ENCODE measurements around the gene GPR158.

GPR158 gene

GRCh38 chr10:25578061-25578460 is 403.3 kb downstream of the GPR158 start:
- DNase-seq (ENCODE audit: low spot score): no peak

GRCh38 chr10:25582961-25583360 is 408.2 kb downstream of the GPR158 start:
- no peak for DNase-seq (ENCODE audit: low spot score)

DNA sequence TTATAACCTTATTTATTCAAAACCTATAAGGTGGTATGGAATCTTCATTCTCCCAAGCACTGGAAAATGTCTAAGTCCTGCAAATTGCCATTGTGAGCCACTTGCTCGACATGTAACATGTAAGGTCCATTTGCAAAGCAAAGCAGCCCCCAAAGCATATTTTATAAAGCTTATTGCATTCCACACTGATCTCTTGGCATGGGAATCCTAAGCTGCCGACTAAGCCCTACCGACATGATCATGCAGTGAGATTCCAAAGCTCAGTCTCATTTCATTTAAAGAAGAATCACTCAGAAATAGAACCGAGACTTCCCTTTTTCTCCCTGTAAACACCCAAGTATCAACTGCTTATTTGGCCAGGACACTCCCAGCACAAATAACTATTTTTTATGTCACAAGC is 425.9 kb downstream of the GPR158 start:
- no peak for DNase-seq (ENCODE audit: low spot score)

DNA sequence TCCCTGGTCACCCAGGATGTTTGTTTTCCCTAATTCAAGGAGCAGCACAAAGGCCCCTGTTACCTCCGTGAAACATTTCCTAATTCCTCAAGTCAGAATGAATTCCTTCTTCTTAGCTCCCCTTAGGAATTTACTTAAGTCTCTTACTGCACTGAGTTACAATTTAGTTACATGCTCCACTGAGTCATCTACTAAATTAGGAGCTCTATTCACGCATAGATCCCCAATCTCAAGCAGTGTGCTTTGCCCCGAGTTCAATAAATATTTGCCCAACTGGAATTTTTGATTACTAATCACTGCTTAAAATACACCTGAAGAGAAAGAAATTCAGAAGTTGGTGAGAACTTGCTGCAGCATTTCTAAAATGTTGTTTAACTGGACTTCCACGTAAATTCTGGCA is 429.8 kb downstream of the GPR158 start:
- DNase-seq (ENCODE audit: low spot score): no peak

DNA sequence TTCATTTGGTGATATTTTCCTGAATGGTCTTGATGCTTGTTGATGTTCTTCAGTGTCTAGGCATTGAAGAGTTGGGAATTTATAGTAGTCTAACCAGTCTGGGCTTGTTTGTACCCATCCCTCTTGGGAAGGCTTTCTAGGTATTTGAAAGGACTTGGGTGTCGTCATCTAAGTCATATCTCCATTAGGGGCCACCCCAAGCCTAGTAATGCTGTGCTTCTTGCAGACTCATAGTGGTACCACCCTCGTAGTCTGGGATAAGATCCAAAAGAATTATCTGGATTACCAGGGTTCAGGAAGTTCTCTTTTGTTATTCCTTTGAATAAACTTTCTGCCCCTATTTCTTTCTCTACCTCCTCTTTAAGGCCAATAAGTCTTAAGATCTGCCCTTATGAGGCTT is 439.9 kb downstream of the GPR158 start:
- DNase-seq (ENCODE audit: low spot score): no peak

- no peak for DNase-seq (ENCODE audit: low spot score)
Measured at GRCh38 chr10:25615926-25616325, 441.1 kb downstream of the GPR158 start.

DNA sequence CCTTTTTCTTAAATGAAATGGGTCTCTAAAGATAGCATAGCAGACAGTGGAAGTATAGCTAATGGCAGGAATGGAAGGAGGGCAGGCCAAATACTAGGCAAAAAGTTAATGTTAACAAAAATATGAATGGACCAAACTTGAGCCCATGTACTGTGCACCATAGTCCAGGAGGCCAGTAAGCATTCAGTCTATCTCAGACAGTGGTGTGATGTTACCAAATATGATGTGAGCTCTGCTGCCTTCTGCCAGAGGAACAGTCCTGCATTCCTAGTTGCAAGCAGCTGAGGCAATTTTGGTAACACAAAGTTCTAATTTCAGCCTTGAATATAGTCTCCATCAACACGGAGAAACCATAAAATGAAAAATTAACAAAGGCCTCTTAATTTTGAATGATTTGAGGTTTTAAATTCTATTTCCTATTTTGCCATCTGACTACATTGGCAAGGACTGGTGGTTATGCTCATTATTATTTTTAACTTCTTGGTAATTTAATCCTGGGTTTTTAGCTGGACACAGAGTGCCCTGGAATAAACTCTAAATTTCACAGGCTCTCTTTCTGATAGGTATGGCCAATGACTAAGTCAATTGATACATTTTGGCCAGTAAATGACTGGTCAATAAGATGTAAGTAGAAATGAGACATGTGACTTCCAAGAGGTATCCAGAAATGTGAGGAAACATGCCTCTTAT is 442.2 kb downstream of the GPR158 start:
- no peak for DNase-seq (ENCODE audit: low spot score)

- no peak for DNase-seq (ENCODE audit: low spot score)
Measured at GRCh38 chr10:25627606-25628005, 452.8 kb downstream of the GPR158 start.

- DNase-seq (ENCODE audit: low spot score): no peak
Measured at GRCh38 chr10:25629333-25629732, 454.5 kb downstream of the GPR158 start.

DNA sequence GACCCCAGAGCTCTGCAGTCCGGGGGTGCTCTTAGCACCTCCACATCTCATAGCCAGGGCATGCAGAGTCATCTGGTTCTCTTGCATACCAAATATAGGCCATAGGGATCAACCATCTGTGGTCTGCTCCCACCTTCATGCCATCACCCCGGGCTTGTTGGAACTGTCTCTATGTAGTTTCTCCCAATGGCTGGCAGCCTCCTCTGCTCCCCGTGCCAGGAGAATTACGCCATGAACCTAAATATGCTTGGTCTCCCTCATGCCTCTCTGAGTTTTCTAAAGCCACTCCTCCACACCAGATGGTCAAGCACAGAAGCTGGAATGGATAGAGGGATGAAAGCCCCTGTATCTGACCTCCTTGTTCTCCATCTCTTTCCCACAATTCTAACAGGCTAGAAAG is 456.7 kb downstream of the GPR158 start:
- DNase-seq (ENCODE audit: low spot score): no peak

GRCh38 chr10:25632802-25633201 is 458.0 kb downstream of the GPR158 start:
- no peak for DNase-seq (ENCODE audit: low spot score)

DNA sequence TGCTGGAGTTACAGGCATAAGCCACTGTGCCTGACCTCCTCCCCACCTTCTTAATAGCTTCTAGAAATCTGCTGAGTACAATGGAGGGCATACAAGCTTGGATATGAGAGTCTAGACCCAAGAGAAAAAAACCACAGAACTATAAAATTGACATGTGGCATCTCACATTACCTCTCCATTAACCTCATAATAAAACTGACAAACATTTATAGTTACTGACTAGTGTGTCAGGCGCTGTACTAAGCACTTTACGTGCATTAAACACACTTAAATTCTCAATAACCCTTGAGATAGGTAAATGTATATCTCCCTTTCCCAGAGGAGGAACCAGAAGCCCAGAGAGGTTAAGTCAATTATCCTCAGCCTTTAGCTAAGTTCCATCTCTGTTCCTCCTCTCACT is 458.7 kb downstream of the GPR158 start:
- no peak for DNase-seq (ENCODE audit: low spot score)

DNA sequence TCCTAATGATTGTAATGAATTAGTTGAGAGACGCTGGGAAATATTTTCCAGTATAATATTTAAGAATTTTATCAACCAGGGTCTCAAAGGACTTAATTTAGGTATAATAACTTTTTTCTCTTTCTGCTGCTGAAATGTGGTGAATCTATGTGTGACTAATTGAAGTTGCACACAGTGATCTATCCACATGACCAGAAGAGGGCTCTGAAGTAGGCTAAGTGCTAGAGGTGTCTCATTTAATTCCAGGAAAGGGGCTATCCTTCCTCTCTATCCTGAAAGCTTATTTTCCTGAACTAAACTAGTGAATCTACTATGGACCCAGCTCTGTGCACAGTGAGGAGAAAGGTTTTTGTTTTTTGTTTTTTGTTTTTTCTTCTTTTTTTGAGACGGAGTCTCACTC is 464.8 kb downstream of the GPR158 start:
- no peak for DNase-seq (ENCODE audit: low spot score)

DNA sequence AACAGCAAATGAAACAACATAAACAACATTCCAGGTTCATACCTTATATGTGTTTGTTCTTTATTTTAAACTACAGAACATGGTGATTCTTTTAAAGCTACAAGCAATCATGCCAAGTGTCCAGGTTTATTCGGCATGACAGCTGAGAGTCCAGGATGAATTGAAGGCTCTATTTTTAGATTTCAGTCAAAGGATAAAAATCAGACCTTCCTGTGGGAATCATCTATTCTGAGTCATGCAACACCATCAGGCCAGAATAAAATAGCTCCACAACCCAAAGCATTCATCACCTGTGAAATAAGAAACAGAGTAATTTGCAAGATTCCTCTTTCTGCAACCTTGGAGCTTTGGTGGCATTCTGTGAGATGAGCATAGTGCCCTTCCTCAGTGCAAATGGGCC is 466.8 kb downstream of the GPR158 start:
- DNase-seq (ENCODE audit: low spot score): no peak

GRCh38 chr10:25642721-25643120 is 467.9 kb downstream of the GPR158 start:
- DNase-seq (ENCODE audit: low spot score): no peak

- no peak for DNase-seq (ENCODE audit: low spot score)
Measured at GRCh38 chr10:25646371-25646770, 471.6 kb downstream of the GPR158 start.

GRCh38 chr10:25651534-25651933 is 476.7 kb downstream of the GPR158 start:
- no peak for DNase-seq (ENCODE audit: low spot score)

All from kidney capillary endothelial cell (primary cell).